ENCODE measurements around the gene LAPTM5. TPM values are rescaled to one million over a fixed set of nuclear protein-coding genes. Genes with fewer than 3 reads are reported as not detected.

Gene LAPTM5
- total and polyA plus RNA-seq, 2 donors (not counting 3 experiments of a cell fraction or from before 2014, with no cell fraction given), result 83.4 to 95.2 TPM

DNA sequence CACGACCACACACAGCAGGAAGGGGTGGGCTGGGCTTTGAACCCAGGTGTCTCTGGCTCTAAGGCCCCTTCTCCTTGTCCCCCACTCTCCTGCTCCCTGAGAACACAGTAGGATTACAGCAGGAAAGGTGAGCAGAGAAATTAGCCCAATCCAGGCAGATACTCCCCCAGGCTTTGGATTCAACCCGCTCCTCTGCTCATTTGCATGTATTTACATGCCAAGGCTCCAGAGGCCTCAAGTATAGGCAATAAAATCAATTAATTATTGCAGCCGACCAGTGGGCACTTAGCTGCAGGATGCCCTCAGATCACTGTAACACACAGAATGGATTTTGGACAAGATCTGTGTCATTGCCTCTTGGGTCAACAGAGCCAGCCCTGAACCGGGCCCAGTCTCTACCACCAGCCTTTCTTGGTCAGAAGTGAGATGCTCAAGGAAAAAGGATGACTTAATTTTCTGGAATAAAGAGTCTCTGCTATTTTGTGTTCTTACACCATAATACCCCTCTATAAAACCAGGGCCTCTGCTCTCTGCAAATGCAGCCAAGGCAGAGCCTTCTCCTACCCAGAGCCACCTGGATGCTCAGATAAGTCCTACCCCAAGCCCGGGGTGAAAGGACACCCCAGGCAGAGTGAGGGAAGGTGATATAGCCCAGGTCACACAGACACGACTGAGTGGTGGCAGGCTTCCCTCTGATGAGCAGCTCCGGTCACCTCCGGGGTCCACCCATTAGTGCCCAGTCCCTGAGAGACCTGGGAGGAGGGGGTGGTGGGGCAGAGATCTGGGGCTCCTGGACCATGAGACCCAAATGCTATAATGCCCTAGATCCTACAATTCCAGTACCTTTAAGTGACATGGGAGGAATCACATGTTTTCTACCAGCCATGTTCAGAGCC is 63.0 kb downstream of the LAPTM5 start:
- no peaks in the 10 kb centered on the region for H3K9me3 ChIP-seq (replicated peaks; ENCODE audit: control insufficient read depth, insufficient read depth, low read length)
- ChIA-PET CTCF (no interaction called here), POLR2A (no interaction called here)
- no peak for FAIRE-seq
- no peaks in the 10 kb centered on the region for H3K9me1 ChIP-seq (replicated peaks; ENCODE audit: control insufficient read depth, extremely low read depth, insufficient read depth, low read length)
- no peaks in the 10 kb centered on the region for H3K79me2 ChIP-seq (ENCODE audit: control insufficient read depth, insufficient read depth, low read length)
- H3K4me3 ChIP-seq (replicated peaks in 1 of 3; ENCODE audit: insufficient read depth in 1 of 3, low read depth in 1 of 3, low read length in 3 of 3), result no peak overlapping the region
- intact Hi-C loops (cut with micrococcal nuclease) (no loop called here), dilution Hi-C loops (cut with MboI; ENCODE audit: extremely low pct_ligation_motif_present, low sequenced_read_pairs) (no loop called here)
- H3K36me3 ChIP-seq (ENCODE audit: control insufficient read depth in 2 of 2, extremely low read depth in 1 of 2, insufficient read depth in 2 of 2, low read length in 2 of 2), result no peaks in the 10 kb centered on the region
- BruUV-seq (replicated peaks), result no TSS peak
- H4K20me1 ChIP-seq (replicated peaks; ENCODE audit: control insufficient read depth, extremely low read depth, insufficient read depth, low read length), result no peaks in the 10 kb centered on the region
- peaks cover 0 to 3% of the 10 kb centered on the region in 2 experiments for H3K27me3 ChIP-seq (ENCODE audit: control insufficient read depth in 2 of 2, insufficient read depth in 2 of 2, low read length in 2 of 2)
- TF ChIP-seq GATA2 (IDR thresholded peaks at IDR 0.05; ENCODE audit: insufficient read depth, insufficient read length, low read depth, low read length), result no peak
- no peak for TF ChIP-seq POLR2A (IDR thresholded peaks at IDR 0.05; ENCODE audit: low read depth, low read length)
- TF ChIP-seq, protein P1, sequence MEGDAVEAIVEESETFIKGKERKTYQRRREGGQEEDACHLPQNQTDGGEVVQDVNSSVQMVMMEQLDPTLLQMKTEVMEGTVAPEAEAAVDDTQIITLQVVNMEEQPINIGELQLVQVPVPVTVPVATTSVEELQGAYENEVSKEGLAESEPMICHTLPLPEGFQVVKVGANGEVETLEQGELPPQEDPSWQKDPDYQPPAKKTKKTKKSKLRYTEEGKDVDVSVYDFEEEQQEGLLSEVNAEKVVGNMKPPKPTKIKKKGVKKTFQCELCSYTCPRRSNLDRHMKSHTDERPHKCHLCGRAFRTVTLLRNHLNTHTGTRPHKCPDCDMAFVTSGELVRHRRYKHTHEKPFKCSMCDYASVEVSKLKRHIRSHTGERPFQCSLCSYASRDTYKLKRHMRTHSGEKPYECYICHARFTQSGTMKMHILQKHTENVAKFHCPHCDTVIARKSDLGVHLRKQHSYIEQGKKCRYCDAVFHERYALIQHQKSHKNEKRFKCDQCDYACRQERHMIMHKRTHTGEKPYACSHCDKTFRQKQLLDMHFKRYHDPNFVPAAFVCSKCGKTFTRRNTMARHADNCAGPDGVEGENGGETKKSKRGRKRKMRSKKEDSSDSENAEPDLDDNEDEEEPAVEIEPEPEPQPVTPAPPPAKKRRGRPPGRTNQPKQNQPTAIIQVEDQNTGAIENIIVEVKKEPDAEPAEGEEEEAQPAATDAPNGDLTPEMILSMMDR (IDR thresholded peaks at IDR 0.05; ENCODE audit: extremely low read depth in 1 of 2, insufficient read depth in 1 of 2, low read depth in 1 of 2, low read length in 2 of 2), result no peak
- TF ChIP-seq, protein P2, sequence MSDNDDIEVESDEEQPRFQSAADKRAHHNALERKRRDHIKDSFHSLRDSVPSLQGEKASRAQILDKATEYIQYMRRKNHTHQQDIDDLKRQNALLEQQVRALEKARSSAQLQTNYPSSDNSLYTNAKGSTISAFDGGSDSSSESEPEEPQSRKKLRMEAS (IDR thresholded peaks at IDR 0.05; ENCODE audit: insufficient read depth, insufficient read length), result no peak
- TF ChIP-seq EZH2 (IDR thresholded peaks at IDR 0.05; ENCODE audit: borderline replicate concordance, low read depth, low read length, severe bottlenecking), result no peak
- TF ChIP-seq FOS (IDR thresholded peaks at IDR 0.05; ENCODE audit: borderline replicate concordance, insufficient read depth, low read length), result no peak
- no peak for TF ChIP-seq POLR2AphosphoS5 (IDR thresholded peaks at IDR 0.05; ENCODE audit: insufficient read depth, low read depth, low read length)
- TF ChIP-seq MYC (IDR thresholded peaks at IDR 0.05; ENCODE audit: low read depth, low read length), result no peak
- no peak for TF ChIP-seq JUN (IDR thresholded peaks at IDR 0.05; ENCODE audit: borderline replicate concordance, insufficient read depth, insufficient read length, low read depth)
- H3K9ac ChIP-seq (replicated peaks; ENCODE audit: extremely low read depth, insufficient read depth, low read length), result no peak overlapping the region
- H3K4me1 ChIP-seq (ENCODE audit: control insufficient read depth, extremely low read depth, insufficient read depth, low read length), result no peaks in the 10 kb centered on the region
- DNase-seq (ENCODE audit: low read depth, low spot score), result no peak
- no peak overlapping the region for H3K27ac ChIP-seq (ENCODE audit: insufficient read depth, low read depth, low read length)
- no peak overlapping the region for H3K4me2 ChIP-seq (ENCODE audit: insufficient read depth, low read length)
- no peak overlapping the region for H2AFZ ChIP-seq (ENCODE audit: low read depth, low read length)
